DMS53 treated with DMSO at 0.1 percent for 48 hours (cell line): Measurements from ENCODE around the gene ZNF774.
"Not testable (repeated sequence)": the region's sequence is repeated elsewhere in the genome, so short reads cannot be mapped to it uniquely, and the experiment has no call there.

Experiments
- DNase-seq: peaks from one replicate; lab custom pipeline; 2025; ENCODE audit not compliant: unreplicated experiment; lab: John Stamatoyannopoulos, UW

Gene ZNF774

GRCh38 chr15:90352107-90352893, at the start of gene ZNF774:
TSS of gene ZNF774 (plus strand) at chr15:90352284. CDS start at chr15:90354661, 2,377 bp downstream.
- peak; percentile 84 for DNase-seq

- not testable (repeated sequence) for DNase-seq
These were observed 46.7 kb upstream of the ZNF774 start for GRCh38 chr15:90305355-90305754.

- DNase-seq: no peak
These were observed 46.2 kb upstream of the ZNF774 start for GRCh38 chr15:90305932-90306331.

GRCh38 chr15:90306560-90306959, 45.5 kb upstream of the ZNF774 start:
- DNase-seq: no peak

GRCh38 chr15:90307661-90308060, 44.4 kb upstream of the ZNF774 start:
- DNase-seq: no peak

- DNase-seq: no peak
These were observed 43.1 kb upstream of the ZNF774 start for GRCh38 chr15:90309020-90309419.

- no peak for DNase-seq
These were observed 36.7 kb upstream of the ZNF774 start for GRCh38 chr15:90315278-90315982.

- DNase-seq: no peak
These were observed 35.9 kb upstream of the ZNF774 start for GRCh38 chr15:90316139-90316538.

- no peak for DNase-seq
These were observed 33.5 kb upstream of the ZNF774 start for GRCh38 chr15:90318591-90318990.

- peak; percentile 74 for DNase-seq
These were observed 31.8 kb upstream of the ZNF774 start for GRCh38 chr15:90320062-90320884.

- DNase-seq: no peak
These were observed 31.2 kb upstream of the ZNF774 start for GRCh38 chr15:90320885-90321278.

- no peak for DNase-seq
These were observed 29.5 kb upstream of the ZNF774 start for GRCh38 chr15:90322538-90322937.

- DNase-seq: no peak
These were observed 26.4 kb upstream of the ZNF774 start for GRCh38 chr15:90325726-90326125.

GRCh38 chr15:90326441-90326840, 25.6 kb upstream of the ZNF774 start:
- no peak for DNase-seq

- DNase-seq: no peak
These were observed 24.8 kb upstream of the ZNF774 start for GRCh38 chr15:90327311-90327710.

GRCh38 chr15:90334304-90334731, 17.8 kb upstream of the ZNF774 start:
- no peak for DNase-seq

GRCh38 chr15:90336705-90337141, 15.4 kb upstream of the ZNF774 start:
- DNase-seq: no peak

GRCh38 chr15:90337256-90337655, 14.8 kb upstream of the ZNF774 start:
- DNase-seq: no peak

- DNase-seq: no peak
These were observed 13.6 kb upstream of the ZNF774 start for GRCh38 chr15:90338532-90338931.

- no peak for DNase-seq
These were observed 11.7 kb upstream of the ZNF774 start for GRCh38 chr15:90340345-90340744.

- DNase-seq: no peak
These were observed 8.7 kb upstream of the ZNF774 start for GRCh38 chr15:90343302-90343790.
